ENCODE data around the gene SYNJ2. TPM values are rescaled to one million over a fixed set of nuclear protein-coding genes. Genes with fewer than 3 reads are reported as not detected.

SYNJ2 gene
- total and polyA plus RNA-seq, 2 donors (not counting 3 experiments of a cell fraction or from before 2014, with no cell fraction given), result 35.1 to 78.2 TPM

- H3K4me3 ChIP-seq (replicated peaks in 1 of 3; ENCODE audit: insufficient read depth in 1 of 3, low read depth in 1 of 3, low read length in 3 of 3), result no peak overlapping the region
- peaks cover 37% of the 10 kb centered on the region for H3K4me1 ChIP-seq (ENCODE audit: control insufficient read depth, extremely low read depth, insufficient read depth, low read length)
- H3K27ac ChIP-seq (ENCODE audit: insufficient read depth, low read depth, low read length), result no peak overlapping the region
- FAIRE-seq, result no peak
- no TSS peak for BruUV-seq (replicated peaks)
- no peaks in the 10 kb centered on the region for H3K9me1 ChIP-seq (replicated peaks; ENCODE audit: control insufficient read depth, extremely low read depth, insufficient read depth, low read length)
- intact Hi-C loops (cut with micrococcal nuclease) (no loop called here), dilution Hi-C loops (cut with MboI; ENCODE audit: extremely low pct_ligation_motif_present, low sequenced_read_pairs) (no loop called here)
- peaks cover 87% of the 10 kb centered on the region for H3K79me2 ChIP-seq (ENCODE audit: control insufficient read depth, insufficient read depth, low read length)
- no peaks in the 10 kb centered on the region for H3K36me3 ChIP-seq (ENCODE audit: control insufficient read depth in 2 of 2, extremely low read depth in 1 of 2, insufficient read depth in 2 of 2, low read length in 2 of 2)
- H3K9me3 ChIP-seq (replicated peaks; ENCODE audit: control insufficient read depth, insufficient read depth, low read length), result no peaks in the 10 kb centered on the region
- no peak for TF ChIP-seq POLR2AphosphoS5 (IDR thresholded peaks at IDR 0.05; ENCODE audit: insufficient read depth, low read depth, low read length)
- TF ChIP-seq, protein P1, sequence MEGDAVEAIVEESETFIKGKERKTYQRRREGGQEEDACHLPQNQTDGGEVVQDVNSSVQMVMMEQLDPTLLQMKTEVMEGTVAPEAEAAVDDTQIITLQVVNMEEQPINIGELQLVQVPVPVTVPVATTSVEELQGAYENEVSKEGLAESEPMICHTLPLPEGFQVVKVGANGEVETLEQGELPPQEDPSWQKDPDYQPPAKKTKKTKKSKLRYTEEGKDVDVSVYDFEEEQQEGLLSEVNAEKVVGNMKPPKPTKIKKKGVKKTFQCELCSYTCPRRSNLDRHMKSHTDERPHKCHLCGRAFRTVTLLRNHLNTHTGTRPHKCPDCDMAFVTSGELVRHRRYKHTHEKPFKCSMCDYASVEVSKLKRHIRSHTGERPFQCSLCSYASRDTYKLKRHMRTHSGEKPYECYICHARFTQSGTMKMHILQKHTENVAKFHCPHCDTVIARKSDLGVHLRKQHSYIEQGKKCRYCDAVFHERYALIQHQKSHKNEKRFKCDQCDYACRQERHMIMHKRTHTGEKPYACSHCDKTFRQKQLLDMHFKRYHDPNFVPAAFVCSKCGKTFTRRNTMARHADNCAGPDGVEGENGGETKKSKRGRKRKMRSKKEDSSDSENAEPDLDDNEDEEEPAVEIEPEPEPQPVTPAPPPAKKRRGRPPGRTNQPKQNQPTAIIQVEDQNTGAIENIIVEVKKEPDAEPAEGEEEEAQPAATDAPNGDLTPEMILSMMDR (IDR thresholded peaks at IDR 0.05; ENCODE audit: extremely low read depth in 1 of 2, insufficient read depth in 1 of 2, low read depth in 1 of 2, low read length in 2 of 2), result no peak
- TF ChIP-seq MAX (IDR thresholded peaks at IDR 0.05; ENCODE audit: insufficient read depth, insufficient read length), result no peak
- TF ChIP-seq POLR2A (IDR thresholded peaks at IDR 0.05; ENCODE audit: low read depth, low read length), result no peak
- no peak for TF ChIP-seq GATA2 (IDR thresholded peaks at IDR 0.05; ENCODE audit: insufficient read depth, insufficient read length, low read depth, low read length)
- no peak for TF ChIP-seq FOS (IDR thresholded peaks at IDR 0.05; ENCODE audit: borderline replicate concordance, insufficient read depth, low read length)
- no peak for TF ChIP-seq EZH2 (IDR thresholded peaks at IDR 0.05; ENCODE audit: borderline replicate concordance, low read depth, low read length, severe bottlenecking)
- no peak for TF ChIP-seq JUN (IDR thresholded peaks at IDR 0.05; ENCODE audit: borderline replicate concordance, insufficient read depth, insufficient read length, low read depth)
- no peak for TF ChIP-seq MYC (IDR thresholded peaks at IDR 0.05; ENCODE audit: low read depth, low read length)
- POLR2A ChIA-PET, result no interaction called here
- no peaks in the 10 kb centered on the region for H4K20me1 ChIP-seq (replicated peaks; ENCODE audit: control insufficient read depth, extremely low read depth, insufficient read depth, low read length)
- no peaks in the 10 kb centered on the region for H3K27me3 ChIP-seq (ENCODE audit: control insufficient read depth in 2 of 2, insufficient read depth in 2 of 2, low read length in 2 of 2)
- H3K4me2 ChIP-seq (ENCODE audit: insufficient read depth, low read length), result no peak overlapping the region
- no peak overlapping the region for H3K9ac ChIP-seq (replicated peaks; ENCODE audit: extremely low read depth, insufficient read depth, low read length)
- no peak overlapping the region for H2AFZ ChIP-seq (ENCODE audit: low read depth, low read length)
- DNase-seq (ENCODE audit: low read depth, low spot score), result no peak
- CTCF ChIA-PET, result interaction anchor here (0.6 to 4.7 kb wide), 3 partner anchors 18 to 87 kb away, joined by 4 to 44 read pairs (median 28); no protein-coding TSS in a partner anchor
These were observed 3.9 kb downstream of the SYNJ2 start for GRCh38 chr6:157985378-157986155.
